HG03103 (cell line): ENCODE data around the gene AK2.
"Not testable (repeated sequence)": the region's sequence is repeated elsewhere in the genome, so short reads cannot be mapped to it uniquely, and the experiment has no call there.

Experiments used
- ATAC-seq: cut with Tn5 transposase; IDR thresholded peaks from one replicate; pipeline ENCODE4 v1.9.1; 2021; ENCODE audit warnings: low read depth; ENCODE audit not compliant: unreplicated experiment

AK2 gene

DNA sequence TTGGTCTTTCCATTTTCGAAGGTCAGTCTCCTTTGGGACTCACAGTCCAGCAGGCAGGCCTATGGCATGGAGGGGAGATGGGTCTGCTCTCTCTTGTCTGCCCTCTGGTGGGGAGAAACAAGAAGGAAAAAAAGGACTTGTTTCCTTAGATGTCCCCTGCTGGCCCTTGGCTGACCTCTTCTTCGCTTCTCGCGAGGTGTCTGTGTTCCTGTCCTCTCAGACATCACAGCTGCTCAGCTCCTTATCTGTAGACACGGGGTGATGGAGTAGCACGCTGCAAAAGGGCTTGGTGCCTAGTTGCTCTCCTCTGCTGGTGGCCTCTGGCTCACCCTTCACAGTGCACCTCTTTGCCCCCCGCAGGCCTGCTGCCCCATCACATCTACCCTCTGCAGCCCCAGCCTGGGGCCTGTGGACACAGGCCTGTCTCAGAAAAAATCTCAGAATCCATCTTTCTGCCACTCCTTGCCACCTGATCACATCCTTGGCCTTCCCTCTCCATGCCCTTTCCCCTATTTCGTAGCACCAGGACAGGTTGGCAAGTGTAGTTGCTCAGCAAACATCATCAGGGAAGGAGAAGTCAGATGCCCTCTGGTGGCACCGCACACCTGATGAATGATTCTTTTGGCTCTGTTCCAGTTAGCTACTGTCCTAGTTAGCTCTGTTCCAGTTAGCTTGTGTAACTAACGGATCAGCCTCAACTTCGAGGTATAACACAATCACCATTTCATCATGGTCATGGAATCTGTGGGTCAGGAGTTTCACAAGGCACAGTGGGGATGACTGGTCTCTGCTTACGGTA, 18.7 kb upstream of the AK2 start:
- no peak for ATAC-seq

DNA sequence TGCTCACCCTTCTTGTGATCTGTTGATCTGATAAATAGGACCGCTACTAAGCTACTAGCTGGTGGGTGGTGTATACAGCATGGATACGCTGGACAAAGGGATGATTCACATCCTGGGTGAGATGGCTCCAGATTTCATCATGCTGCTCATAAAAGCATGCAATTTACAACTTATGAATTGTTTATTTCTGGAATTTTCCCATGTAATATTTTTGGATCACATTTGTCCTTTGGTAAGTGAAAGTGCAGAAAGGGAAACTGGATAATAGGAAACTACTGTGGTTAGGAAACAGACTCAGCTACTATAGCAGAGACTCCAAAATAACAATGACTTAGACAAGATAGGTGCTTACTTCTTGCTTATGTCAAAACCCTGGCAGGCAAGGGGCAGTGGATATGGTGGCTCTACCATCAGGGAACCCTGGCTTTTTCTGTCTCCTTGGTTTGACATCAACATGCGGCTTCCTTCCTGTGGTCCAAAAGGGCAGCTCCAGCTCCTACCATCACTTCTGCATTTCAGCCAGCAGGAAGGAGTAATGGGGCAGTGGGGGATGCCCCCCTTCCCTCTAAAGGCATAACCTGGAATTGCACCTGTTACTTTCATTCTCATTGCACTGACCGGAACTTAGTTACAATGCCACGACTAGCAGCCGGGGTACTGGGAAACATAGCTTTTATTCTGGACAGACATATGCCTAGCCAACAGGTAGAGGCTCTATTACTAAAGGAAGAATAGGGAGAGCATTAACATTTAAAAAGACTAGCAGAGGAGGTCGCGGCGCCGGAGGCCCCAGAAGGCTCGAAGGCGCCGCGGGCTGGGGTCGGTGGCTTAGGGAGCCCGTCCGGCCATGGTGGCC, 13.8 kb upstream of the AK2 start:
- no peak for ATAC-seq

GRCh38 chr1:33049371-33049770, 12.7 kb upstream of the AK2 start:
- ATAC-seq = no peak

DNA sequence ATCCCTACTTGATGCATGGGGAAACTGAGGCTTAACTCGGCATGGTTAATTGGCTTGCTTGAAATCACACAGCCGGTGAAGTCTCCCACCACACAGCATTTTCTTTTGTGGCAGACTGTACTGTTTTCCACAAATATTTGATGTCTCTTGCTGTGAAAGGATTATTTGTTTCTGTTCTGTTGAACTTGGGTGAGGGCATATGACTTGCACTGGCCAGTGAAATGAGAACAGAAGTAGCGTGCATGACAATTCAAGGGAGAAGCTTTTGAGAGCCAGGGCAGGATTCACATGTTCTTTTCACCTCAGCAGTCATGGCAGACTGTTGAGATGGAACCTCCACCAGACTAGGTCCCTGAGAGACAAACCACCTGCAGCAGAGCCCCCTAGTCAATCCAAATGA, 11.7 kb upstream of the AK2 start:
- ATAC-seq = no peak

- no peak for ATAC-seq
Observed at GRCh38 chr1:33047839-33048305, 11.2 kb upstream of the AK2 start.

- no peak for ATAC-seq
Observed at GRCh38 chr1:33047290-33047689, 10.6 kb upstream of the AK2 start.

GRCh38 chr1:33046234-33046633, 9.6 kb upstream of the AK2 start:
- not testable (repeated sequence) for ATAC-seq

DNA sequence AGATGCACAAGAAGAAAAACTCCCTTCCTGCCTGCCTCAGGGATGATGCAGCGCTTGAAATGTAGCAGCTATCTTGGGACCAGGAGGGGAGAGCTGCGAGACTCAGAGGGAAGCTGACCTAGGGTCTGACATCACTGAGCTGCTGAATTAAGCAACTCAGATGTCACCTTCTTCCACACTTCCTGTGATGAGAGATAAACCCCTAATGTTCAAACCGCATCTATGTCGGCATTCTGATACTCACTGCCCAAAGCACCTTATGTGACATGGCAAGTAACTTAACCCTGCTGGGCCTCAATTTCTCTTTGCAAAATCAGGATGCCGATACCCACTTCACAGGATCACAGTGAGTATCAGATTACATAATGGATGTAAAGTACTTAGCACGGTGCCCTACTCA, 9.1 kb upstream of the AK2 start:
- no peak for ATAC-seq

GRCh38 chr1:33045246-33045645, 8.6 kb upstream of the AK2 start:
- ATAC-seq = no peak

GRCh38 chr1:33043267-33044092, 6.8 kb upstream of the AK2 start:
- ATAC-seq = no peak

DNA sequence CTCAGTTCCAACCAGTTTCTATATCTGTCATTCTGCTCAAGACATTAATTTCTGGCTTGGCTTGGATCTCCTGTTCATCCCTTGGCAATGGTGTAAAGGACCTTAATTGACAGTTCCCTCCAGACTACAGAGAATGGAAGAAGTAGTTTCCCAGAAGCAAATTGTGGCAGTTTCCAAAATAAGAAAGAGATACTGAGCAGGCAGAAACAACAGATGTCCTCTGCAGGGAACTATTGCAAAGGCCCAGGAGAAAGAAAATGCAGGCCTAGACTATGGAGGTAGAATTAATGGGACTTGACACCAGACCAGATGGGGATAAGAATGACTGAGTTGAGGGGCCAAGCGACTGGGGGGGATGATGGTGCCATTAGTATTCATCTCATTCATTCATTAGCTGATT, 6.1 kb upstream of the AK2 start:
- ATAC-seq = no peak

GRCh38 chr1:33041026-33041425, 4.3 kb upstream of the AK2 start:
- ATAC-seq = no peak

- ATAC-seq = no peak
Observed at GRCh38 chr1:33039840-33040239, 3.2 kb upstream of the AK2 start.

DNA sequence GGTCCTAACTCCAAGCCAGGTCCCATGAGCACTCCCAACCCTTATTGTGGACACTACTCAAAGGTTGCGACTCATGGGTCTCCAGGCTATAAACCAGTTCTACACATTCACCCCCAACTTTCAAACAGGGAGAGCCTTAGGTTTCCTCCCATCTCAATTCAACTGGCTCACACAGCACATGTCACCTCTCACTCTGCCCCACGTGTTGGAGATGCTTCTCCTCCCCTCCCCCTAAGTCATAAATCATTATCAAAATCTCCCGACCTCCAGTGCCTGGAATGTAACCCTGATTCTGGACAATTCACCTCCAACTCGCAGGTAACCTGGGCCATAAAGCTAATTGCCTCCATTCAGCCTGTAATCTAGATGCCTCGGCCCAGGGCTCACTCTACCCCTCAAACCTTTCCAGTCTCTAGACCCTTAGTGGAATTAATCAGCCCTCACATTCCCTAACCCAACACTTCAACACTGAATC, 595 bp downstream of the AK2 start:
- no peak for ATAC-seq

GRCh38 chr1:33032126-33032869, 4.4 kb downstream of the AK2 start:
- ATAC-seq = no peak

DNA sequence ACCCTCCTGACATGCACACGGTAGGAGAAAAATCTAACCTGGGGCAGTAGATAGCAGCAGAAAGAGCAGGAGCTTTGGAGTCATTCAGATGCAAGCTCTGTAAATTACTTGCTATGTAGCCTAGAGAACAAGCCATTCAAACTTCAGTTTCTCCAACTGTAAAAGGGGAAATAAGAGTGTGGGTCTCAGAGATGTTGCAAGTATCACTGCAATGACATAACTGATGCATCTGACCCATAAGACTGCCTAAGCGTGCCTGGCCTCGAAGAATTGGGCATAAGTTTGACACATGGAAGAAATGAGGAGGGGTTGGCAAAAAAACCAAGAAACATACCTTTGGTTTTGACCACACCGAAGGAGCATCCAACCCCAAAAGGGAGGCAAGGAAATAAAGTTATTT, 5.2 kb downstream of the AK2 start:
- no peak for ATAC-seq

DNA sequence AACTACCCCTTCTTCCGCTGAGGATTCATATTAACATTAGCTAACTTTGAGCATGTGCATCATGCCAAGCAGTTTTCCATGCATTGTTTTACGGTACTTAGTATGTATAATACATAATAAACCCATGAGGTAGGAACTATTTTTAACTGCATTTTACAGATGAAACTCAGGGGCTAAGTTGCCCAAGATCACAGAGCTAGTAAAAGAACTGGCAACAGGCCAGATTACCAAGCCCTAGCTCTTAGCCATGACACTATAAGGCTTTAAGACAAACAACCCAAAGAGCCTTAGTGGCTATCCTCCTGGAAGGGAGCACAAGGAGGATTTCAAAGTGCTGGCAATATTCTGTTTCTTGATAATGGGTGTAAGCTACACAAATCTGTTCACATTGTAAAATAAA, 6.1 kb downstream of the AK2 start:
- no peak for ATAC-seq

DNA sequence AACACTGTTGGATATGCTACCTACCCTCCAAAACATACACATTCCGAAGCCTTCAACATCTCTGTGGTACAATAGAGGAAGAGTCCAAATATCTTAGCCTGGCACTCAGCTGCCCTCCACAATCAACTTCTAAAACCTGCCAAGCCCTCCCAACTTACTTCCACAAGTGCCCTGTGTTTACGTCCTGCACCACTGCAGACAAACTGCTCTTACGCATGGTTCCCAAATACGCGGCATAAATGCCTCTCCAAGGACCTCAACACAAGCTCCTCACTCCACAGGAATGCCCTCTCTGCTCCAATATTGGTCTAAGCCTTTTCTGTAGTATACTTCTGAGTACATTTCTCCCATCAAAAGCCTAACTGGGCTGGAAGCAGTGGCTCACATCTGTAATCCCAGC, 6.8 kb downstream of the AK2 start:
- no peak for ATAC-seq

- no peak for ATAC-seq
Observed at GRCh38 chr1:33029209-33029608, 7.5 kb downstream of the AK2 start.

- no peak for ATAC-seq
Observed at GRCh38 chr1:33025761-33026160, 10.9 kb downstream of the AK2 start.
